GM21447 (cell line): Measurements from ENCODE around the gene ITPR2.

Experiments
- ATAC-seq: cut with Tn5 transposase; IDR thresholded peaks from one replicate; pipeline ENCODE4 v1.9.1; 2021; ENCODE audit not compliant: unreplicated experiment

Gene ITPR2

GRCh38 chr12:26711072-26711471 lies 121.9 kb downstream of the ITPR2 start:
- ATAC-seq, result no peak

- ATAC-seq, result no peak
Measured at GRCh38 chr12:26705851-26706250, 127.1 kb downstream of the ITPR2 start.

- ATAC-seq, result no peak
Measured at GRCh38 chr12:26704684-26705460, 128.1 kb downstream of the ITPR2 start.

- ATAC-seq, result no peak
Measured at GRCh38 chr12:26704214-26704613, 128.8 kb downstream of the ITPR2 start.

GRCh38 chr12:26702741-26703140 lies 130.3 kb downstream of the ITPR2 start:
- no peak for ATAC-seq

GRCh38 chr12:26701604-26702215 lies 131.3 kb downstream of the ITPR2 start:
- no peak for ATAC-seq

- no peak for ATAC-seq
Measured at GRCh38 chr12:26700430-26700829, 132.6 kb downstream of the ITPR2 start.

GRCh38 chr12:26699237-26699636 lies 133.8 kb downstream of the ITPR2 start:
- no peak for ATAC-seq

- ATAC-seq, result no peak
Measured at GRCh38 chr12:26698186-26698585, 134.8 kb downstream of the ITPR2 start.

GRCh38 chr12:26697217-26697616 lies 135.8 kb downstream of the ITPR2 start:
- no peak for ATAC-seq

GRCh38 chr12:26696613-26697092 lies 136.3 kb downstream of the ITPR2 start:
- ATAC-seq, result no peak

- ATAC-seq, result no peak
Measured at GRCh38 chr12:26696048-26696612, 136.9 kb downstream of the ITPR2 start.

GRCh38 chr12:26694402-26694801 lies 138.6 kb downstream of the ITPR2 start:
- no peak for ATAC-seq

GRCh38 chr12:26692407-26692806 lies 140.6 kb downstream of the ITPR2 start:
- no peak for ATAC-seq

- no peak for ATAC-seq
Measured at GRCh38 chr12:26691234-26691970, 141.6 kb downstream of the ITPR2 start.

- no peak for ATAC-seq
Measured at GRCh38 chr12:26690601-26691000, 142.4 kb downstream of the ITPR2 start.

GRCh38 chr12:26689281-26689841 lies 143.6 kb downstream of the ITPR2 start:
- ATAC-seq, result no peak

- ATAC-seq, result no peak
Measured at GRCh38 chr12:26688344-26688904, 144.6 kb downstream of the ITPR2 start.

- no peak for ATAC-seq
Measured at GRCh38 chr12:26686408-26686807, 146.6 kb downstream of the ITPR2 start.

GRCh38 chr12:26684101-26684500 lies 148.9 kb downstream of the ITPR2 start:
- ATAC-seq, result no peak

GRCh38 chr12:26683443-26683842 lies 149.6 kb downstream of the ITPR2 start:
- no peak for ATAC-seq
